Activated CD8-positive, alpha-beta memory T cell treated with anti-CD3 and anti-CD28 coated beads, Interleukin-2, amount 50 U/mL, for 1 hour (primary cell): ENCODE results near the gene ATP6AP1.

Experiments used
- DNase-seq: peaks from one replicate; pipeline ENCODE4 v3.0.0-alpha.2; 2020; ENCODE audit errors: extremely low read depth

Gene ATP6AP1

DNA sequence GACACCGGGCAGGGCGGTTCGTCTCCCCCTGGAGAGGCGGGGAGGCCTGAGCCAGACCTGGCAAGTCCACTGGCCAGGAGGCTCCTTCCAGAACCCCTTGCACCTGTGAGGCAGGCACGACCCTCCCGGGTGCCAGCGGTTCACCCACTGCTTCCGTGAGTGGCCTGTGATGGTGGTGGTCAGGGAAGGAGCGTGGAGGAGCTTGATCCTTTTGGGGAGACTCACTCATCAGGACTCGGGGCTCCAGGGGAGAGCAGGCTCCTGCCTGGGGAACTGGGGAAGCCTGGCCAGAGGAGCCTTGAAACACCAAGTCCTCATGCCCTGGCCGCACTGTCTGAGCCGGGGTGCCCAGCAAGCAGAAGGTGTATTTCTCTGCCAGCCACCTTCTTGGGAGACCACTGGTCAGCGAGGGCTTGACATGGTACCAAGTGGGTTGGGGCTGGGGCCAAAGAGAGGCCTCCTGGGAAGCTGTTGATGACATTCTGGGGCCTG is 16.3 kb downstream of the ATP6AP1 start:
- DNase-seq, result no peak

DNA sequence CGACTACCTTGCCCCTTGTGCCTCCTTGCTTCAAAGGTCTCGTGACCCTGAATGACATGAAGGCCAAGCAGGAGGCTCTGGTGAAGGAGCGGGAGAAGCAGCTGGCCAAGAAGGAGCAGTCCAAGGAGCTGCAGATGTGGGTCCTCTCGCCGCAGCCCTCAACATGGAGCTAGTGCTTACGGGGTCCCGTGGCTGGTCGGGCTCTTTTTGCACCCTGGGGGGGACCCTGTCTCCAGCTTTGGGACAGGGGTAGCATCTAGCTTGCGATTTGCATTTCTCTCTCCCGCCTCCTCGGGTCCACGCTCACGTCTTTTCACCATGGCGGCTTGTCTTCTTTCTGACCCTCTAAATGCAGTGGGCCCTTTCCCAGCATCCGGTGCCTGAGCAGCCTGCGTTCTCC is 17.3 kb downstream of the ATP6AP1 start:
- no peak for DNase-seq

DNA sequence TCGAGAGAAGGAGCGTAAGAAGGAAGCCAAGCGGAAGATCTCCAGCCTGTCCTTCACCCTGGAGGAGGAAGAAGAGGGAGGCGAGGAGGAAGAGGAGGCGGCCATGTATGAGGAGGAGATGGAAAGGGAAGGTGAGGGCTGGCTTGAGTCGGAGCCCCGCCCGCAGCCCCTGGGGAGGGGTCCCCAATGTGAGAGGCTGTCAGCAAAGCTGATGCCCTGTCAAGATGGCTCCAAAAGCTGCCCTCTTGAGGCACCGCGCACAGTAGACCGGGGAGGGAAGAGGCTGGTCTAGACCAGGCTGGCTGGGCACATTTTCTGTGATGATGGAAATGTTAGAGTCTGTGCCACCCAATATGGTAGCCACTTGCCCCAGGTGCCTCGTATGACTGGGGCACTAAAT is 18.0 kb downstream of the ATP6AP1 start:
- no peak for DNase-seq

- DNase-seq, result no peak
Measured at GRCh38 chrX:154448484-154448883, 20.0 kb downstream of the ATP6AP1 start.

GRCh38 chrX:154449618-154450017 is 21.1 kb downstream of the ATP6AP1 start:
- no peak for DNase-seq

GRCh38 chrX:154450312-154450711 is 21.8 kb downstream of the ATP6AP1 start:
- DNase-seq, result no peak

GRCh38 chrX:154452823-154453222 is 24.3 kb downstream of the ATP6AP1 start:
- DNase-seq, result no peak

- DNase-seq, result no peak
Measured at GRCh38 chrX:154457491-154458115, 29.1 kb downstream of the ATP6AP1 start.

GRCh38 chrX:154458116-154458953 is 29.9 kb downstream of the ATP6AP1 start, which contains the start of gene PLXNA3:
PLXNA3 (plus strand) TSS chrX:154458281; CDS start chrX:154460184, 1,903 bp downstream.
- no peak for DNase-seq

GRCh38 chrX:154458954-154459778 is 30.7 kb downstream of the ATP6AP1 start:
- no peak for DNase-seq

GRCh38 chrX:154459832-154460231 is 31.4 kb downstream of the ATP6AP1 start:
- no peak for DNase-seq

- DNase-seq, result no peak
Measured at GRCh38 chrX:154460326-154460725, 31.8 kb downstream of the ATP6AP1 start.

DNA sequence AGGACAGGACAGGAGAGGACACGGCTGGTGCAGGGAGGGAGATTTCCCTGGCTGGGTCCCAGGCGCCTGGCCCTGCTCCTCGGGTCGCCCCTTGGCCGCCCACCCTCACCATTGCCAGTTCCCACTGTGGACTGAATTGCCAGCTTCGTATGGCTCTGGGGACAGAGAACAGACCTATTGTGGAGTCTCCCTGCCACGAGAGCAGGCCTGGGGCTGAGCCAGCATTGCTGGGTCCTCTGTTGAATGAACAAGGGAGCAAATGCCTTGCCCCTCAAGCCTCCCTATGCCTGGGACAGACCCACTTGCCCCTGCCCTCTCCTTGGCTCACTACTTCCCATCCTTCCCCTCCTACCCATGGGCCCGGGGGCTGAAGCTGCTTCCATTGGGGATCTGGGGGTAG is 33.9 kb downstream of the ATP6AP1 start:
- DNase-seq, result no peak

- DNase-seq, result no peak
Measured at GRCh38 chrX:154463611-154464220, 35.2 kb downstream of the ATP6AP1 start.

DNA sequence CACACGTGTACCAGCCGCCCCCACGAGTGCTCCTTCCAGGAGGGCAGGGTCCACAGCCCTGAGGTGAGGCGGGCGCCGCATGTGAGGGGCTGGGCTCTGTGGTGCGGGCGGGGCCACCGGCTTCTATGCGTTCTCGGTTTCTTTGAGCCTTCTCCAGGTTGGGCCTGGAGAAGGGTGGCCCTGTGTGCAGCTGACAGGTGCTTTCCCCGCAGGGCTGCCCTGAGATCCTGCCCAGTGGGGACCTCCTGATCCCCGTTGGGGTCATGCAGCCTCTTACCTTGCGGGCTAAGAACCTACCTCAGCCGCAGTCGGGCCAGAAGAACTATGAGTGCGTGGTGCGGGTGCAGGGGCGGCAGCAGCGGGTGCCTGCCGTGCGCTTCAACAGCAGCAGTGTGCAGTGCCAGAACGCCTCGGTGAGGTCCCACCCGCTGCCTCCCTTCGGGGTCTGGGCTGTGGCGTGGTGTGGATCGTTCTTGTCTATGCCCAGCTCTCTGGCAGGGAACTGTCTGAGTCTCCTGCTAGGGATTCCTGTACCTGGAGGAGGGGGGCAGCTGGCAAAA is 36.4 kb downstream of the ATP6AP1 start:
- DNase-seq, result no peak

DNA sequence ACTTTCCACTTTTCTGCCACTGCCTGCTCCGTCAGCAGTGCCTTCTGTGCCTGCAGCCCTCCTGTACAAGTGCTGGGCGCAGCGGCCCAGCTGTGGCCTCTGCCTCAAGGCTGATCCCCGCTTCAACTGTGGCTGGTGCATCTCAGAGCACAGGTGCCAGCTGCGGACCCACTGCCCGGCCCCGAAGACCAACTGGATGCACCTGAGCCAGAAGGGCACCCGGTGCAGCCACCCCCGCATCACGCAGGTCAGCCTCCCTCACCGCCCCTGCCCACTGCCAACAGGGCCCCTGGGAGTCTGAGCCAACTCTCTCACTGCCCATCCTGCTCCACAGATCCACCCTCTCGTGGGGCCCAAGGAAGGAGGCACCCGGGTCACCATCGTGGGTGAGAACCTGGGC is 37.1 kb downstream of the ATP6AP1 start:
- no peak for DNase-seq

- no peak for DNase-seq
Measured at GRCh38 chrX:154466036-154466435, 37.6 kb downstream of the ATP6AP1 start.

GRCh38 chrX:154466907-154467306 is 38.4 kb downstream of the ATP6AP1 start:
- no peak for DNase-seq

- DNase-seq, result no peak
Measured at GRCh38 chrX:154467556-154467955, 39.1 kb downstream of the ATP6AP1 start.

DNA sequence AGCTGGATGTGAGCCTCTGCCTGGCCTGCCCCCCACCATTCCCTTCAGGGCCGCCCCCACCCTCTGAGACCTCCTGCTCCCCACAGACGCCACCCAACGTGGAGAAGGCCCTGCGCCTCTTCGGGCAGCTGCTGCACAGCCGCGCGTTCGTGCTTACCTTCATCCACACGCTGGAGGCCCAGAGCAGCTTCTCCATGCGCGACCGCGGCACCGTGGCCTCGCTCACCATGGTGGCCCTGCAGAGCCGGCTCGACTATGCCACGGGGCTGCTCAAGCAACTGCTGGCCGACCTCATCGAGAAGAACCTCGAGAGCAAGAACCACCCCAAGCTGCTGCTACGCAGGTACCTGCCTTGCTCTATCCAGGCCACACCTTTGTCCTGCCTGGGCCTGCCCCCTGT is 39.7 kb downstream of the ATP6AP1 start:
- DNase-seq, result no peak

DNA sequence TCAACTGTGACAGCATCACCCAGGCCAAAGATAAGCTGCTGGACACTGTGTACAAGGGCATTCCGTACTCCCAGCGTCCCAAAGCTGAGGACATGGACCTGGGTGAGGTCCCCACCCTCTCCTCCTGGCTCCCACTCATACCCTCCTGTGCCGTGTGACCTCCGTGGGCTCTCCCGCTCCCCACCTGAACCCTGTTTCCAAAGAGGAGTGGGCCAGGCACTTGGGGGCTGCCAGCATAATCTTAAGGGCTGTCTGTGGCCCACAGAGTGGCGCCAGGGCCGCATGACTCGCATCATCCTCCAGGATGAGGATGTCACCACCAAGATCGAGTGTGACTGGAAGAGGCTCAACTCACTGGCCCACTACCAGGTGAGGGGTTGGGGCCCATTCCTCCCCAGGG is 40.6 kb downstream of the ATP6AP1 start:
- DNase-seq, result no peak
